Thyroid gland (tissue), 4 donors: ENCODE results near the gene MMEL1.

Source experiments
- CTCF ChIP-seq, 6 experiments: fragments of 200-600 bp in 3 of 6; fragments of 450-650 bp in 3 of 6; sonication (generic) in 3 of 6; IDR thresholded peaks; one replicate each; pipeline ENCODE4 v1.5.1; 2016 to 2019; ENCODE audit warnings: antibody characterized with exemption in 6 of 6, mild to moderate bottlenecking in 2 of 6, inconsistent platforms in 1 of 6, moderate library complexity in 1 of 6
- POLR2A ChIP-seq, 2 donors: fragments of 450-650 bp; IDR thresholded peaks; one replicate each; pipeline ENCODE4 v1.6.1; 2017; ENCODE audit warnings: antibody characterized with exemption in 2 of 2, mild to moderate bottlenecking in 2 of 2, moderate library complexity in 1 of 2

GRCh38 chr1:2625311-2625710 is 7.5 kb downstream of the MMEL1 start:
- no peak for TF ChIP-seq CTCF (IDR thresholded peaks at IDR 0.05)
- no peak for TF ChIP-seq POLR2A (IDR thresholded peaks at IDR 0.05)
